Stimulated activated CD8-positive, alpha-beta memory T cell treated with anti-CD3 and anti-CD28 coated beads, Interleukin-15, amount 100 ng/mL, for 24 hours (primary cell): ENCODE measurements around the gene CD2.

Experiments used
- DNase-seq: peaks from one replicate; pipeline ENCODE4 v3.0.0-alpha.2; 2020; ENCODE audit warnings: low read depth

Gene CD2

GRCh38 chr1:116760487-116760886 lies 6.3 kb downstream of the CD2 start:
- no peak for DNase-seq

GRCh38 chr1:116760996-116761665 lies 6.9 kb downstream of the CD2 start:
- no peak for DNase-seq

DNA sequence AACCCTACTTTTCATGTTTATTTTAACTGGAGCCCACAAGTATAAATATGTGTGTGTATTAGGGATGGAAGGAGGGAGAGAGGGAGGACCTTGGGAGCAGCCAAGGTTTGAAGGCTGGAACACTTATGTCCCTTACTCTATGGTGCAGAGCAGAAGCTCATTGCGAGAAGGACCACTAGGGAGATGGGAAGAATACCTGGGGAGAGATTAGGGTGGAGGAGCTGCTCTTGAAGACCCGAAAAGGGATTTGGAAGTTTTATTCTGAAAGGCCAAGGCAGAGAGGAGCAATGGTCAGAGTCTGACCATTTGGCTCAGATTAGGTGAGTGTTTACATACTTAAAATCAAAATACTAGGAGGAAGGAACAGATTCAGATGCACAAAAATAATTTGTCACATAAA lies 8.1 kb downstream of the CD2 start:
- no peak for DNase-seq

GRCh38 chr1:116762781-116763115 lies 8.5 kb downstream of the CD2 start:
- no peak for DNase-seq

GRCh38 chr1:116763116-116763786 lies 9.0 kb downstream of the CD2 start:
- no peak for DNase-seq

DNA sequence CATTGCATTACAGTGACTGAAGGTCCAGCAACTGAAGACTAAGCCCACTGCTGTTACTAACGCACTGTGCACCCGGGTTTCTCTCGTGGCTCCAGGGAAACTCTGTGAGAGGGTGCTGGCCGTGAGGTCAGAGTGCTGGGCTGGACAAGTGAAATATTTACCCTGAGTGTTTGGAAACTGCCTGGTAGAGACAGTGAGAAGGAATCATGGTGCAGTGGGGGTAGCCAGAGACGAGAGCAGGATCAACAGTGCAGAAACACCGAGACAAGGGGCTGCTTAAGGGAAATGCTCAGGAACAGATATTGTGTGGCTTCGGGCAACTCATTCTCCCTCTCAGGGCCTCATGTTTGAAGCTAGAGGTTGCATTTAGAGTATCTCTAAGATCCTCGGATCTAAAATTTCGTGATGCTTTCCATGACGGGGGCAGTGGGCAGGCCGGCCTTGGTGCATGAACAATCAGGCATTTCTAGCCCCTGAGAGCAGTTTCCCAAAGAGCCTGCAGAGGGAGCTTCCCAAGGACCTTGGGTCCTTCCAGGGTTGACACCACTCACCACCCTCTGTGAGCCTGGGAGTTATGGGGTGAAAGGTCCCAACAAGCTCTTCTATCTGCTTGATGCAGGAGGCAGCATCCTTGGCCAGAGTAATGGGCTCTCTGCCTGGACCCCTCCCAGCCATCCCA lies 9.7 kb downstream of the CD2 start:
- no peak for DNase-seq

DNA sequence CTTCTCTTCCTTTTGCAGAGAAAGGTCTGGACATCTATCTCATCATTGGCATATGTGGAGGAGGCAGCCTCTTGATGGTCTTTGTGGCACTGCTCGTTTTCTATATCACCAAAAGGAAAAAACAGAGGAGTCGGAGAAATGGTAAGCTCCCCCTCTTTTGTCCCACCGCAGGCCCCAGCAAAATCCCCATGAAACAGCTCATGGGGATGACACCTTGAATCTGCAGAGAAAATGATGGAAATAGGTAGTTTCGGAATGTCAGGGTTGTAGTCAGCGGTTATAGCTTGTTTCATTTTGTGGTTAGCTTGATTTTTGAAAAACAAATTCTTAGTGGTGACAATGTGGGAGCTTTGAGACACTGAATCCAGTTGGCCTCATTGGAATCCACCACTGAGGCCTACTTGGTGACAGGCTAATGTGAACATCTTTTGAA lies 10.3 kb downstream of the CD2 start:
- DNase-seq = no peak

DNA sequence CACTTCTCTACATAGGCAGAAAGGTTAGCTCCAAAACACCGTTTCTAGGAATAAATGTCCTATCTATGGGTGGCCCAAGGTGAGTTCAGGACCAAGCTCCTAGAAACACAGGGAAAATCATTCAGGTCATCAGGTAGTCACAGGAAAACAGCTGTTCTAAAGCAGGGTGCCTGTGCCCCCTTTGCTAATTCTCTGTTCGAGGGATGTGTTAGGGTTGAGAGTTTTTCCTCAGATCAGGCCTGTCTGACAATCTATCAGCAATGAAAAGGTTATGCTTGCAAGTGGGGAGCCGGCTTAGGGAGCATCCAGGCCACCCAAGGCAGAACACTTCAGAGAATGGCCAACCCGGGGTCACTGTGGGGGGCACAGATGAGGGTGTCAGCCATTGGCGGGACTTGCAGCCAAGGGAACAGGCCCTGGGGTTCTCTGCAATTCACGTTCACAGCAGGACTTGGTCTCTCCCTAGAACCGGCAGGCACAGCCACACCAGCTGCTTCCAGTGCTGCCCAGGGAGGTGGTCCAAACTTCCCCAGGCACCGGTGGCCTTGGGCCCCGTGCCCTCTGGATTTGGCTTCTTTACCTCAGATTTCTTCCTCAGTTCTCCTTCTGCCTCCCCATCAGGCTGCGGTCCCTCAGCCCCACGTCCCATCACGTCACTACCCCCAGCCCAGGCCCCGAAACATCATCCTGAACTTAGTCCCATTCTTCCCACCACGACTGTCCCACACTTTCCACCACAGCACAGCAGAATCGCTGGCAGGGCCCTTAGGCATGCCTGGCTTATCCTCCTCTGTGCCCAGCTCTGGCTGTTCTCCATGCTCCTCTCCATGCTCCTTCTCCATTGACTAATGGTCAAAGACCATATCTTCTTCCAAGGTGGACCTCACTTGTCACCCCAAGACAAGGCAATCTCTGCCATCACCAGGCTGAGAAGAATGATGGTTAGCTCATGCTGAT lies 11.0 kb downstream of the CD2 start:
- no peak for DNase-seq

- no peak for DNase-seq
Observed at GRCh38 chr1:116765962-116766361, 11.7 kb downstream of the CD2 start.

DNA sequence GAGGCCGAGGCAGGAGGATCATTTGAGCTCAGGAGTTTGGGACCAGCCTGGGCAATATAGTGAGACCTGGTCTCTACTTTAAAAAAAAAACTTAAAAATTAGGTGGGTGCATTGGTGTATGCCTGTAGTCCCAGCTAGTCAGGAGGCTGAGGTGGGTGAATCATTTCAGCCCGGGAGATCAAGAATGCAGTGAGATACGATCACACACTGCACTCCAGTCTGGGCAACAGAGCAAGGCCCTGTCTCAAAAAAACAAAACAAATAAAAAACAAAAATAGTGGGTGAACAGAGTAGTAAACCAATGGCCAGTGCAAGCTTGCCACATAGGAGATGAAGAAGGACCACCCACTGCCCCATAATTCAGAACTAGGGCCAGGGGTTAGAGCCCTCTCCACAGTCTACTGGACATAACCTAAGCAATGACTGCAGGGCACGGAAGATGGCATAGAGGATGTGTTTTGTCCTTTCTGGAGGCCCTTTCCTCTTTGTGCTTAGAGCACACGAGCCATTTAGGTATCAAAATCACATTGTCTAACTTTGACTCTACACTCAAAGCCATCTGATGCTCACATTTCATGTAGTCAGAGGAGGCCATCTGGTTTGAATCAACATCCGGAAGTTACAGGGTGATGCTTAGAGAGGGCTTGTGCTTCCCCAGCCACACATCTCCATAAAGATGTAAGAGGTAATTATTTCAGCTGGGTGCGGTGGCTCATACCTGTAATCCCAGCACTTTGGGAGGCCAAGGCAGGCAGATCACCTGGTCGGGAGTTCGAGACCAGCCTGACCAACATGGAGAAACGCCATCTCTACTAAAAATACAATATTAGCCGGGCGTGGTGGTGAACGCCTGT lies 12.6 kb downstream of the CD2 start:
- no peak for DNase-seq

- DNase-seq = no peak
Observed at GRCh38 chr1:116767782-116768382, 13.7 kb downstream of the CD2 start.

GRCh38 chr1:116768416-116769103 lies 14.3 kb downstream of the CD2 start:
- no peak for DNase-seq

GRCh38 chr1:116769104-116769452 lies 14.8 kb downstream of the CD2 start:
- DNase-seq = no peak

GRCh38 chr1:116769561-116769977 lies 15.3 kb downstream of the CD2 start:
- DNase-seq = no peak

DNA sequence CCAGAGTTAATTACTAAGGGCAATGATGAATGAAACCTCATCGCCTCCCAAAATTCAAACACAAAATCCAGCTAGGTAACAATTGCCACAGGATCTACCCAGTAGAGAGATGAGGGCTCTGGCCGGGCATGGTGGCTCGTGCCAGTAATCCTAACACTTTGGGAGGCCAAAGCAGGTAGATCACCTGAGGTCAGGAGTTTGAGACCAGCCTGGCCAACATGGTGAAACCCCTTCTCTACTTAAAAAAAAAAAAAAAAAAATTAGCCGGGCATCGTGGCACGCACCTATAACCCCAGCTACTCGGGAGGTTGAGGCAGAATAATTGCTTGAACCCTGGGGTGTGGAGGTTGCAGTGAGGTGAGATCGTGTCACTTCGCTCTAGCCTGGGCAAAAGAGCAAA lies 15.8 kb downstream of the CD2 start:
- DNase-seq = no peak

DNA sequence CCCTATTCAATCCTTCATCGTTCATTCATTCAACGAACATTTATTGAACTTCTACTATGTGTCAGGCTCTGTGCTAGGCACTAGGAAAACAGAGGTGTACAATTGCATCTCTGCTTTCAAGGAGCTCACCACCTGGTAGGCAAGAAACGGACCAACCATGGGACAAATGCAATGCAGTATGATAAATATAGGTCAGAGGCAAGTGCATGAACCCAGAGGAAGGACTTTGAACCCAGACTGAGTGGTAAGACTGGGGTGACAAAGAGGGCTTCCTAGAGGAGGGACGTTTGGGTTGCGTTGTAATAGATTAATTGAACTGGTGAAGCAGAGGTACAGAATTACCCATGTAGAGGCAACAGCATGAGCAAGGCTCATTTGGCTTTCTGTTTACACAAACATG lies 16.4 kb downstream of the CD2 start:
- DNase-seq = no peak

DNA sequence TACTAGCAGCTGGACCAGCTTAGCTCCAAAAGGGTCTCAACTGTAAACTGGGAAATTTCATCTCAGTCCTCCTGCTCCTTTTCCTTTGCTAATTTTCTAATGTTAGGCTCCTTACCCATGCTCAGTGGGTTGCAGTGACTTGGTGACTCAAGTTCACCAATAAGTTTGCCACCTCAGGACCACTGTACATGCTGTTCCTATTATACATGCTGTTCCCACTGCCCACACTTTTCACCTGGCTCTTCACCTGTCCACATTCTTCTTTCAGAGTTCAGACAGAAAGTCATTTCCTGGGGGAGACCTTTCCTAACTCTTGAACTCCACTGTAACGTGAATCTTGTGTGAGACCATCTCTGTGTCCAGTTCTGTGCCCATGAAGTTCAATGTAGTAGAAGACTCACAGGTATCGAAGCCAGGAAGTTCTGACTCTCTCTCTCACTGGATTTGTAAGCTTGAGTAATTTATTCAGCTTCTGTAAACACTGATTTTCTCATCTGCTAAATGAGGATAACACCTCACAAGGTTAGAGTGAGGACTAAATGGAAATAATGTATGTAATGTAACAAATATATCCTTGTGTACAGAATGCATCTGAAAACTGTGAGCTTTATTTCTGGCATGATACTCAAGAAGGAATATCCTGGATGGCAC lies 17.9 kb downstream of the CD2 start:
- DNase-seq = no peak

- no peak for DNase-seq
Observed at GRCh38 chr1:116772648-116773045, 18.4 kb downstream of the CD2 start.

- no peak for DNase-seq
Observed at GRCh38 chr1:116775116-116775752, 21.0 kb downstream of the CD2 start.
